ENCODE measurements around the gene IHH.

Gene IHH

DNA sequence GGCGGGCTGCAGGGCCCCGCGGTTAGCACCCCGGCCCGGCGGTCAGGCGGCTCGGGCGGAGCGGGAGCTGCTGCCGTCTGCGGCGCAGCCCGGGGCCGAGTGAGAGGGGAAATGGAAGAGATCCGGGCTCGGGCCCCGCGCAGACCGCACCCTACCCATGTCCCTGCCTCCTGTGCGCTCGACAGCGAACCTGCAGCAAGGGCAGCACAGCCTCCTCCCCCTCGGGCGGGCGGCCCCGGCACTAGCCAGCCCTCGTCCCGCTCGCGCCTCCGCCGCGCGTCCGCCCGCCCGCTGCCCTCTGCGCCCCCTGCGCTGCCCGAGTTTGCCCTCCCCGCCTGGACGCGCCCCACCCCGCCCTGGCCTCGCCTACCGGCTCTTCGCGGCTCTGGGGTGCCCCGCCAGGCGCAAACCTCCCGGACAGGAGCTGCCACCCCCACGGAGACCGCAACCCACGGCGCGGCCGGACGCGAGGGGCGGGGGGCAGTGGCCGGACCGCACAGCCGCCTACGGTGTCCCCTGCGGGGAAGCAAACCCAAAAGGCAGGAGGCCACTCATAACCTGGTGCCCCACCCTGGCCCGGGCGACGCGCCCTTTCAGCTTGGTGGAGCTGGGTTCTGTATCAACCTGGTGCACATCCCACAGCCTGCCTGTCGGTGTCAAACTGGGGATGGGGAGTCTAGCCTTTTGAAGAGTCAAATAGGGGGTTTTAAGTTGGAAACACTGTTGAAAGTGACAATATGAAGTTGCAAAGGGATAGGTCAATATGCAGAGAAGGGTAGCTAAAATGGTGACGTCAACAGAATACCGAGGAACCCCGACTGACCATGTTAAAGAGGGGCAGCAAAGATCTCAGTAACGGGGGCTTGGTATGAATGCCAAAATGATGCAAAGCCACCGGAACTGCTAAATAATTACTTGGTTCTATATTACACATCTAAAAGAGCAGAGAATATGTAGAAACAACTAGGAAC lies at the start of gene IHH:
Gene IHH, minus strand, starts transcription at position 101 of the 971 bp plus-strand sequence. CDS start 454 bp downstream, outside the sequence.
- TF ChIP-seq ZBTB7A (tag by site-specific recombination; IDR thresholded peaks at IDR 0.05; ENCODE audit: low read depth) (no peak), GLI2 (tag by site-specific recombination; IDR thresholded peaks at IDR 0.05; ENCODE audit: borderline replicate concordance, low read depth) (no peak), ZBTB21 (tag by site-specific recombination; IDR thresholded peaks at IDR 0.05) (no peak), GLIS1 (tag by site-specific recombination; IDR thresholded peaks at IDR 0.05) (peak; percentile 7; the same call in 1 of the 2 replicates), ZNF394 (tag by site-specific recombination; IDR thresholded peaks at IDR 0.05; ENCODE audit: borderline replicate concordance) (no peak), ZBTB17 (tag by site-specific recombination; IDR thresholded peaks at IDR 0.05) (no peak), ZFHX2 (tag by site-specific recombination; conservative IDR thresholded peaks at IDR 0.05) (0 out of 2 replicates have a peak, but pooled peaks have one; percentile 8), ZNF623 (tag by site-specific recombination; IDR thresholded peaks at IDR 0.05) (no peak), ZNF132 (tag by site-specific recombination; IDR thresholded peaks at IDR 0.05; ENCODE audit: borderline replicate concordance) (no peak), KLF7 (tag by site-specific recombination; IDR thresholded peaks at IDR 0.05; ENCODE audit: borderline replicate concordance) (no peak), ZNF174 (tag by site-specific recombination; IDR thresholded peaks at IDR 0.05) (no peak), ZNF202 (tag by site-specific recombination; IDR thresholded peaks at IDR 0.05; ENCODE audit: borderline replicate concordance) (no peak), KLF1 (tag by site-specific recombination; IDR thresholded peaks at IDR 0.05) (0 out of 2 replicates have a peak, but pooled peaks have one; percentile 12), ZNF596 (tag by site-specific recombination; IDR thresholded peaks at IDR 0.05) (no peak), TRIM28 (IDR thresholded peaks at IDR 0.05; ENCODE audit: borderline replicate concordance, low read length) (no peak), ZNF140 (tag by site-specific recombination; IDR thresholded peaks at IDR 0.05) (no peak), ZNF521 (tag by site-specific recombination; IDR thresholded peaks at IDR 0.05) (no peak), ZNF560 (tag by site-specific recombination; IDR thresholded peaks at IDR 0.05; ENCODE audit: borderline replicate concordance) (no peak), KLF16 (tag by site-specific recombination; IDR thresholded peaks at IDR 0.05) (no peak), GLIS2 (tag by site-specific recombination; IDR thresholded peaks at IDR 0.05) (peak; percentile 41; the same call in 1 of the 2 replicates), ZNF311 (tag by site-specific recombination; IDR thresholded peaks at IDR 0.05; ENCODE audit: borderline replicate concordance) (no peak), ZFP3 (tag by site-specific recombination; IDR thresholded peaks at IDR 0.05; ENCODE audit: low read depth) (no peak), ZIC2 (tag by site-specific recombination; IDR thresholded peaks at IDR 0.05) (peak; percentile 49; the same call in 1 of the 2 replicates), YY1 (tag by site-specific recombination; IDR thresholded peaks at IDR 0.05) (no peak), ZNF626 (tag by site-specific recombination; IDR thresholded peaks at IDR 0.05) (no peak), ZBTB20 (tag by site-specific recombination; IDR thresholded peaks at IDR 0.05) (peak; percentile 59; the same call in 1 of the 2 replicates)
- TF ChIP-seq, protein P1, sequence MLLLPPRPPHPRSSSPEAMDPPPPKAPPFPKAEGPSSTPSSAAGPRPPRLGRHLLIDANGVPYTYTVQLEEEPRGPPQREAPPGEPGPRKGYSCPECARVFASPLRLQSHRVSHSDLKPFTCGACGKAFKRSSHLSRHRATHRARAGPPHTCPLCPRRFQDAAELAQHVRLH (tag by site-specific recombination; IDR thresholded peaks at IDR 0.05): no peak
- TF ChIP-seq, protein P2, sequence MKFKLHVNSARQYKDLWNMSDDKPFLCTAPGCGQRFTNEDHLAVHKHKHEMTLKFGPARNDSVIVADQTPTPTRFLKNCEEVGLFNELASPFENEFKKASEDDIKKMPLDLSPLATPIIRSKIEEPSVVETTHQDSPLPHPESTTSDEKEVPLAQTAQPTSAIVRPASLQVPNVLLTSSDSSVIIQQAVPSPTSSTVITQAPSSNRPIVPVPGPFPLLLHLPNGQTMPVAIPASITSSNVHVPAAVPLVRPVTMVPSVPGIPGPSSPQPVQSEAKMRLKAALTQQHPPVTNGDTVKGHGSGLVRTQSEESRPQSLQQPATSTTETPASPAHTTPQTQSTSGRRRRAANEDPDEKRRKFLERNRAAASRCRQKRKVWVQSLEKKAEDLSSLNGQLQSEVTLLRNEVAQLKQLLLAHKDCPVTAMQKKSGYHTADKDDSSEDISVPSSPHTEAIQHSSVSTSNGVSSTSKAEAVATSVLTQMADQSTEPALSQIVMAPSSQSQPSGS (tag by site-specific recombination; IDR thresholded peaks at IDR 0.05; ENCODE audit: low read depth): no peak
- TF ChIP-seq, protein P3, sequence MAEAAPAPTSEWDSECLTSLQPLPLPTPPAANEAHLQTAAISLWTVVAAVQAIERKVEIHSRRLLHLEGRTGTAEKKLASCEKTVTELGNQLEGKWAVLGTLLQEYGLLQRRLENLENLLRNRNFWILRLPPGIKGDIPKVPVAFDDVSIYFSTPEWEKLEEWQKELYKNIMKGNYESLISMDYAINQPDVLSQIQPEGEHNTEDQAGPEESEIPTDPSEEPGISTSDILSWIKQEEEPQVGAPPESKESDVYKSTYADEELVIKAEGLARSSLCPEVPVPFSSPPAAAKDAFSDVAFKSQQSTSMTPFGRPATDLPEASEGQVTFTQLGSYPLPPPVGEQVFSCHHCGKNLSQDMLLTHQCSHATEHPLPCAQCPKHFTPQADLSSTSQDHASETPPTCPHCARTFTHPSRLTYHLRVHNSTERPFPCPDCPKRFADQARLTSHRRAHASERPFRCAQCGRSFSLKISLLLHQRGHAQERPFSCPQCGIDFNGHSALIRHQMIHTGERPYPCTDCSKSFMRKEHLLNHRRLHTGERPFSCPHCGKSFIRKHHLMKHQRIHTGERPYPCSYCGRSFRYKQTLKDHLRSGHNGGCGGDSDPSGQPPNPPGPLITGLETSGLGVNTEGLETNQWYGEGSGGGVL (tag by site-specific recombination; IDR thresholded peaks at IDR 0.05): no peak
- TF ChIP-seq, protein P4, sequence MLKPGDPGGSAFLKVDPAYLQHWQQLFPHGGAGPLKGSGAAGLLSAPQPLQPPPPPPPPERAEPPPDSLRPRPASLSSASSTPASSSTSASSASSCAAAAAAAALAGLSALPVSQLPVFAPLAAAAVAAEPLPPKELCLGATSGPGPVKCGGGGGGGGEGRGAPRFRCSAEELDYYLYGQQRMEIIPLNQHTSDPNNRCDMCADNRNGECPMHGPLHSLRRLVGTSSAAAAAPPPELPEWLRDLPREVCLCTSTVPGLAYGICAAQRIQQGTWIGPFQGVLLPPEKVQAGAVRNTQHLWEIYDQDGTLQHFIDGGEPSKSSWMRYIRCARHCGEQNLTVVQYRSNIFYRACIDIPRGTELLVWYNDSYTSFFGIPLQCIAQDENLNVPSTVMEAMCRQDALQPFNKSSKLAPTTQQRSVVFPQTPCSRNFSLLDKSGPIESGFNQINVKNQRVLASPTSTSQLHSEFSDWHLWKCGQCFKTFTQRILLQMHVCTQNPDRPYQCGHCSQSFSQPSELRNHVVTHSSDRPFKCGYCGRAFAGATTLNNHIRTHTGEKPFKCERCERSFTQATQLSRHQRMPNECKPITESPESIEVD (tag by site-specific recombination; IDR thresholded peaks at IDR 0.05): no peak
- TF ChIP-seq, protein P5, sequence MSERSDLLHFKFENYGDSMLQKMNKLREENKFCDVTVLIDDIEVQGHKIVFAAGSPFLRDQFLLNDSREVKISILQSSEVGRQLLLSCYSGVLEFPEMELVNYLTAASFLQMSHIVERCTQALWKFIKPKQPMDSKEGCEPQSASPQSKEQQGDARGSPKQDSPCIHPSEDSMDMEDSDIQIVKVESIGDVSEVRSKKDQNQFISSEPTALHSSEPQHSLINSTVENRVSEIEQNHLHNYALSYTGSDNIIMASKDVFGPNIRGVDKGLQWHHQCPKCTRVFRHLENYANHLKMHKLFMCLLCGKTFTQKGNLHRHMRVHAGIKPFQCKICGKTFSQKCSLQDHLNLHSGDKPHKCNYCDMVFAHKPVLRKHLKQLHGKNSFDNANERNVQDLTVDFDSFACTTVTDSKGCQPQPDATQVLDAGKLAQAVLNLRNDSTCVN (tag by site-specific recombination; optimal IDR thresholded peaks at IDR 0.05): peak; percentile 25
- Histone ChIP-seq H3K27ac (ENCODE audit: extremely low read depth, low read depth, low read length) (no peak within 1 kb of the TSS), H3K4me3 (ENCODE audit: low read depth, low read length) (peak within 1 kb of the TSS; percentile 36), H3K4me1 (ENCODE audit: control insufficient read depth, insufficient read depth, low read length) (no peaks in the 10 kb centered on the region; the same call in 1 of the 2 replicates), H3K36me3 (ENCODE audit: control insufficient read depth in 2 of 2, insufficient read depth in 1 of 2, low read length in 2 of 2) (no peaks in the 10 kb centered on the region), H3K9me3 (ENCODE audit: control insufficient read depth, insufficient read depth, low read depth, low read length) (no peaks in the 10 kb centered on the region)
- POLR2A ChIA-PET: interaction anchor here (1.4 kb wide), 1 partner anchor 43 kb away, joined by 3 read pairs; no protein-coding TSS in a partner anchor
- CTCF ChIA-PET: interaction anchor here (0.5 to 6.1 kb wide), 13 partner anchors 12 to 337 kb away, joined by 3 to 66 read pairs (median 5); partner anchors contain the start of gene CFAP65
